ENCODE results near the gene NKAP. TPM values are rescaled to one million over a fixed set of nuclear protein-coding genes. Genes with fewer than 3 reads are reported as not detected.

Gene NKAP
- total and polyA plus RNA-seq, 2 of the 8 experiments (the other 6 are each of a cell fraction or from before 2014, with no cell fraction given), result 2.8 to 7.1 TPM

- Histone ChIP-seq H2BK15ac (ENCODE audit: low read length) (no peak overlapping the region), H3K9ac (replicated peaks in 1 of 4; ENCODE audit: extremely low read depth in 1 of 4, low read depth in 3 of 4, low read length in 3 of 4) (no peak overlapping the region), H4K91ac (replicated peaks; ENCODE audit: insufficient read length, low read length) (no peak overlapping the region), H3K14ac (ENCODE audit: insufficient read length) (no peak overlapping the region), H4K8ac (ENCODE audit: extremely low read depth, insufficient read depth, low read length) (no peak overlapping the region), H2AK5ac (ENCODE audit: low read depth, low read length) (no peak overlapping the region), H2BK5ac (ENCODE audit: low read depth, low read length) (no peak overlapping the region), H3K36me3 (ENCODE audit: control insufficient read depth in 2 of 4, insufficient read depth in 4 of 4, low read length in 3 of 4) (peaks cover 0 to 5% (median 1%) of the 10 kb centered on the region in 4 experiments; a peak in 2 of 8 replicates), H3K79me1 (ENCODE audit: low read depth, low read length) (no peaks in the 10 kb centered on the region), H2AFZ (ENCODE audit: low read length) (no peak overlapping the region), H3K23ac (ENCODE audit: insufficient read length) (no peak overlapping the region), H3K27ac (ENCODE audit: low read depth, low read length) (no peak overlapping the region), H3K4me3 (ENCODE audit: extremely low read depth in 1 of 4, insufficient read depth in 2 of 4, low read depth in 3 of 4, low read length in 4 of 4) (no peak overlapping the region), H3K79me2 (ENCODE audit: control insufficient read depth in 1 of 2, insufficient read depth in 2 of 2, low read length in 2 of 2) (no peaks in the 10 kb centered on the region), H2BK20ac (ENCODE audit: low read length) (no peak overlapping the region), H3K4ac (replicated peaks; ENCODE audit: insufficient read length, low read depth, low read length) (no peak overlapping the region), H3K27me3 (replicated peaks in 1 of 4; ENCODE audit: control insufficient read depth in 3 of 4, extremely low read depth in 1 of 4, insufficient read depth in 3 of 4, low read length in 3 of 4) (no peaks in the 10 kb centered on the region), H3K4me1 (replicated peaks in 1 of 4; ENCODE audit: control insufficient read depth in 3 of 4, insufficient read depth in 4 of 4, low read length in 3 of 4) (no peaks in the 10 kb centered on the region), H3K9me3 (ENCODE audit: insufficient read depth in 2 of 2, low read depth in 1 of 2, low read length in 1 of 2) (no peaks in the 10 kb centered on the region), H3K56ac (replicated peaks; ENCODE audit: insufficient read length, low read depth, low read length) (no peak overlapping the region), H2BK12ac (ENCODE audit: low read depth, low read length) (no peak overlapping the region), H3K4me2 (ENCODE audit: insufficient read depth in 1 of 2, low read depth in 2 of 2, low read length in 2 of 2) (0 out of 4 replicates have a peak overlapping the region, but pooled peaks of 1 of the 2 experiments have one; percentile 8), H3K23me2 (ENCODE audit: low read depth, low read length) (no peaks in the 10 kb centered on the region), H2BK120ac (replicated peaks; ENCODE audit: low read depth, low read length) (no peak overlapping the region), H4K20me1 (replicated peaks in 1 of 2; ENCODE audit: control insufficient read depth in 1 of 2, insufficient read depth in 2 of 2, low read length in 2 of 2) (no peaks in the 10 kb centered on the region), H3K18ac (ENCODE audit: extremely low read depth, low read length) (no peak overlapping the region), H4K5ac (ENCODE audit: insufficient read length, low read depth, low read length) (no peak overlapping the region)
- CTCF ChIA-PET (ENCODE audit: partially characterized antibody), result interaction anchor here (1.0 to 1.4 kb wide), 2 partner anchors 21 to 24 kb away, joined by 3 read pairs; no protein-coding TSS in a partner anchor
- FAIRE-seq (peak; percentile 80), DNase-seq (ENCODE audit: low read depth in 1 of 2, low spot score in 2 of 2) (no peak)
- 57% methylated on average over 11 of the region's 11 CpGs; no CpG with 5 or more reads in 1 of the 2 experiments for WGBS, 2 experiments (ENCODE audit: extremely low coverage in 1 of 2, insufficient coverage in 1 of 2, insufficient read length in 1 of 2, insufficient replicate concordance in 2 of 2, low coverage in 1 of 2, low lambda C conversion rate in 2 of 2, missing lambda C conversion rate in 1 of 2)
- POLR2A ChIA-PET (ENCODE audit: partially characterized antibody), result interaction anchor here (1.1 to 1.7 kb wide), 2 partner anchors 10 kb away, joined by 3 to 4 read pairs; no protein-coding TSS in a partner anchor
- no peak for TF ChIP-seq CHD1 (IDR thresholded peaks at IDR 0.05; ENCODE audit: low read depth, low read length)
- TF ChIP-seq ASH2L (IDR thresholded peaks at IDR 0.05; ENCODE audit: low read length), result no peak
- TF ChIP-seq BRCA1 (IDR thresholded peaks at IDR 0.05; ENCODE audit: low read depth, low read length), result no peak
- TF ChIP-seq SAP30 (IDR thresholded peaks at IDR 0.05; ENCODE audit: insufficient read depth, insufficient replicate concordance, low read length), result no peak
- no peak for TF ChIP-seq CHD2 (IDR thresholded peaks at IDR 0.05; ENCODE audit: low read length)
- TF ChIP-seq POLR2AphosphoS5 (IDR thresholded peaks at IDR 0.05; ENCODE audit: low read depth, low read length), result no peak
- peak in 2 of 3 experiments; percentile 47 to 72; a peak in 3 of 4 replicates for TF ChIP-seq CTCF (IDR thresholded peaks at IDR 0.05; ENCODE audit: control extremely low read depth in 1 of 3, insufficient read depth in 1 of 3, low read depth in 1 of 3, low read length in 3 of 3)
- TF ChIP-seq CREB1 (IDR thresholded peaks at IDR 0.05), result no peak
- no peak for TF ChIP-seq ZNF274 (IDR thresholded peaks at IDR 0.05; ENCODE audit: borderline replicate concordance, extremely low read depth, low read length)
- no peak for TF ChIP-seq PHF8 (conservative IDR thresholded peaks at IDR 0.05; ENCODE audit: low read depth, low read length)
These were observed 62.8 kb downstream of the NKAP start for GRCh38 chrX:119880552-119881437.

Data from H1 (cell line).